C4-2B (cell line): ENCODE measurements around the gene BRI3.

Source experiments
- CTCF ChIP-seq: fragments of 450-650 bp; conservative IDR thresholded peaks from 2 replicates; pipeline ENCODE4 v1.5.1; 2017; ENCODE audit warnings: mild to moderate bottlenecking
- ZFX ChIP-seq: fragments of 450-650 bp; IDR thresholded peaks from 2 replicates; pipeline ENCODE4 v1.6.1; 2017

- TF ChIP-seq CTCF (no peak), ZFX (no peak)
These were observed 12.3 kb downstream of the BRI3 start for GRCh38 chr7:98293746-98294145.
